ENCODE measurements around the gene VPS13A. TPM values are rescaled to one million over a fixed set of nuclear protein-coding genes. Genes with fewer than 3 reads are reported as not detected.

The VPS13A gene
- total and polyA plus RNA-seq, 9 of the 15 experiments (the other 6 are each of a cell fraction or from before 2014, with no cell fraction given): 5.6 to 29.9 (median 14.7) TPM

DNA sequence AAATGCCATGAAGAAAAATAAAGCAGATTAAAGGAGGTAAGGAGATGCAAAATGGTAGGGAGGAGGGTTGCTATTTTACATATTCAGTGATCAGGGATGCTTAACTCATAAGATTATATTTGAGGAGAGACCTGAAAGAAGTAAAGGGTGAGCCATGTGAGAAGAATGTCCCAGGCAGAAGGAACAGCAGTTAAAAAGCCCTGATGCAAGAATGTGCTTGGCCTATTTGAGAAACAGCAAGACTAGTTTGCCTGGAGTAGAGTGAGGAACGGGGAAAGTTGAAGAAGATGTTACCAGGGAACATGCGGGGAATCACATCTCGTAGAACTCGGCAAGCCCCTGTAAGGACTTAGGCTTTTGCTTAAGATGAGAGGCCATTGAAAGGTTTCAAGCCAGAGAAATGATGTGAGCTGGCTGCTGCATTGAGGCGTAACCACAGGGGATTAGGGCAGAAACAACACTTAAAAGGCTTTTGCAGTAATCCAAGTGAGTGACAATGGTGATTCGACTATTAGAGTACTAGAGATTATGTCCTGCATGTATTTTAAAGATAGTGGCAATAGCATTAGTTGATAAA lies 198.7 kb downstream of the VPS13A start:
- no peak for DNase-seq (ENCODE audit: extremely low read depth in 1 of 4, low spot score in 3 of 4)
- ChIA-PET POLR2A (no interaction called here), CTCF (ENCODE audit: low intra/inter-chr PET ratio) (no interaction called here)
- Histone ChIP-seq H3K27ac (ENCODE audit: extremely low read depth, low read depth, low read length) (no peak overlapping the region), H3K4me2 (ENCODE audit: insufficient read depth, low read length) (no peak overlapping the region), H3K4me3 (no peak overlapping the region), H3K36me3 (ENCODE audit: control insufficient read depth, insufficient read depth, low read length) (peaks cover 4% of the 10 kb centered on the region; the same call in 2 of the 3 replicates), H2AFZ (ENCODE audit: low read depth, low read length) (no peak overlapping the region), H3K79me2 (ENCODE audit: control insufficient read depth, insufficient read depth, low read length) (no peaks in the 10 kb centered on the region), H3K9ac (ENCODE audit: insufficient read depth in 1 of 2, low read depth in 2 of 2, low read length in 2 of 2) (no peak overlapping the region), H3K9me1 (ENCODE audit: control insufficient read depth, insufficient read depth, low read length) (no peaks in the 10 kb centered on the region), H3K4me1 (replicated peaks in 1 of 2; ENCODE audit: control insufficient read depth in 2 of 2, insufficient read depth in 2 of 2, low read length in 2 of 2) (no peaks in the 10 kb centered on the region), H4K20me1 (replicated peaks; ENCODE audit: control insufficient read depth, insufficient read depth, low read length) (no peaks in the 10 kb centered on the region), H3K27me3 (ENCODE audit: control insufficient read depth in 2 of 2, insufficient read depth in 2 of 2, low read length in 2 of 2) (no peaks in the 10 kb centered on the region), H3K9me3 (replicated peaks; ENCODE audit: control insufficient read depth, insufficient read depth, low read depth, low read length) (no peaks in the 10 kb centered on the region)
- 89% methylated on average over 3 of the region's 6 CpGs for WGBS (ENCODE audit: insufficient coverage, low coverage, missing lambda C conversion rate)
- TF ChIP-seq ZBTB33 (CRISPR knock-in tag; IDR thresholded peaks at IDR 0.05) (peak; percentile 50; the same call in 1 of the 2 replicates), RBM25 (IDR thresholded peaks at IDR 0.05; ENCODE audit: low read depth, low read length, severe bottlenecking) (no peak)
- intact Hi-C loops (cut with micrococcal nuclease) (no loop called here), in situ Hi-C loops (cut with MboI) (no loop called here)
- no peak for FAIRE-seq
- ATAC-seq: no peak
- no TSS peak for BruUV-seq (replicated peaks)

DNA sequence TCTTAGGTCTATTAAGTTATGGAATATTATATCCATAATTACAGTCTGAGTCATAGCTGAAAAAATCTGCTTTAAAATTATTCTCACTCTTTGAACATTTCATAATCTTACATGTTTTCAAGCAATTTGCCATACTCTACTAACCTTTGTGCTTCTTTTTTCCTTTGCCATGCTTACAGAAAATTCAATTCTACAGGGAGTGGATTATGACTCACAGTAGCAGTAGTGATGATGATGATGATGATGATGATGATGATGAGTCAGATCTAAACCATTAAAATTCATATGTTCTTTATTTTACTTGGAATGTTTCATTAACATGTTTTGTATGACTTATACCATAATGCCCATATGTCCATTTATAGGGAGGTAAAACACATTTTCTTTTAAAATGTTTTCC lies 207.1 kb downstream of the VPS13A start:
- POLR2A ChIA-PET: no interaction called here
- Histone ChIP-seq H3K4me2 (ENCODE audit: insufficient read depth, low read length) (no peak overlapping the region), H3K79me2 (ENCODE audit: control insufficient read depth, insufficient read depth, low read length) (no peaks in the 10 kb centered on the region), H3K4me3 (no peak overlapping the region), H3K9me1 (ENCODE audit: control insufficient read depth, insufficient read depth, low read length) (no peaks in the 10 kb centered on the region), H3K4me1 (replicated peaks in 1 of 2; ENCODE audit: control insufficient read depth in 2 of 2, insufficient read depth in 2 of 2, low read length in 2 of 2) (no peaks in the 10 kb centered on the region), H3K27ac (ENCODE audit: extremely low read depth, low read depth, low read length) (no peak overlapping the region), H4K20me1 (replicated peaks; ENCODE audit: control insufficient read depth, insufficient read depth, low read length) (no peaks in the 10 kb centered on the region), H3K9me3 (replicated peaks; ENCODE audit: control insufficient read depth, insufficient read depth, low read depth, low read length) (no peaks in the 10 kb centered on the region), H3K36me3 (ENCODE audit: control insufficient read depth, insufficient read depth, low read length) (peaks cover 12% of the 10 kb centered on the region; the same call in 2 of the 3 replicates), H3K9ac (ENCODE audit: insufficient read depth in 1 of 2, low read depth in 2 of 2, low read length in 2 of 2) (no peak overlapping the region), H2AFZ (ENCODE audit: low read depth, low read length) (no peak overlapping the region), H3K27me3 (ENCODE audit: control insufficient read depth in 2 of 2, insufficient read depth in 2 of 2, low read length in 2 of 2) (no peaks in the 10 kb centered on the region)
- in situ Hi-C loops (cut with MboI) (no loop called here), intact Hi-C loops (cut with micrococcal nuclease) (no loop called here)
- TF ChIP-seq, protein P1, sequence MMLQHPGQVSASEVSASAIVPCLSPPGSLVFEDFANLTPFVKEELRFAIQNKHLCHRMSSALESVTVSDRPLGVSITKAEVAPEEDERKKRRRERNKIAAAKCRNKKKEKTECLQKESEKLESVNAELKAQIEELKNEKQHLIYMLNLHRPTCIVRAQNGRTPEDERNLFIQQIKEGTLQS (IDR thresholded peaks at IDR 0.05): peak; percentile 44; the same call in 1 of the 2 replicates
- TF ChIP-seq, protein P1 (CRISPR knock-in tag; conservative IDR thresholded peaks at IDR 0.05): no peak
- no peak for TF ChIP-seq PPARD (CRISPR knock-in tag; IDR thresholded peaks at IDR 0.05)
- no TSS peak for BruUV-seq (replicated peaks)
- no peak for FAIRE-seq
- no peak for ATAC-seq
- CTCF ChIA-PET (ENCODE audit: low intra/inter-chr PET ratio): no interaction called here
- no peak for DNase-seq (ENCODE audit: extremely low read depth in 1 of 4, low spot score in 3 of 4)

Data from K562 (cell line).